Activated T-helper 1 cell treated with anti-CD3 and anti-CD28 coated beads, Interleukin-12 subunit alpha, Interleukin-12 subunit beta, Interleukin-2, Interleukin-4 antibody, amounts not matched to agents 30 ng/mL and 10 ng/mL and 1 ng/mL, durations not matched to agents 14 hours and 24 hours and 36 hours (primary cell): ENCODE results near the gene PIGN. TPM values are rescaled to one million over a fixed set of nuclear protein-coding genes. Genes with fewer than 3 reads are reported as not detected.
A peak's percentile ranks its signal among the peaks of the same experiment; 100 is the strongest.

Experiments
- DNase-seq: peaks from one replicate; pipeline ENCODE4 v3.0.0; 2021; ENCODE audit warnings: low spot score
- H3K27ac Mint-ChIP-seq: one replicate; pipeline ENCODE4 v1.8.0; 2021; ENCODE audit warnings: mild to moderate bottlenecking, mixed read lengths
- H3K27me3 Mint-ChIP-seq: one replicate; pipeline ENCODE4 v1.8.0; 2022; ENCODE audit warnings: mild to moderate bottlenecking, moderate library complexity, mixed read lengths; ENCODE audit not compliant: insufficient read depth
- H3K36me3 Mint-ChIP-seq: one replicate; pipeline ENCODE4 v1.8.0; 2021; ENCODE audit warnings: low read depth, mixed read lengths
- H3K4me1 Mint-ChIP-seq: one replicate; pipeline ENCODE4 v1.8.0; 2021; ENCODE audit warnings: low read depth, mixed read lengths
- H3K4me3 Mint-ChIP-seq: one replicate; pipeline ENCODE4 v1.8.0; 2021; ENCODE audit warnings: mild to moderate bottlenecking, moderate library complexity, mixed read lengths
- H3K9me3 Mint-ChIP-seq: one replicate; pipeline ENCODE4 v1.8.0; 2021; ENCODE audit warnings: mixed read lengths
- intact Hi-C: fragments of 100-400 bp; cut with micrococcal nuclease; formaldehyde crosslinking; loops from one replicate; pipeline ENCODE4 v1.15.1; 2024
- total RNA-seq: library from RNA; stranded (reverse); gene quantifications from 2 replicates; pipeline ENCODE4 v1.2.3, GENCODE V29; 2022

The PIGN gene
- total RNA-seq, 1 donor from 2014 or later, result 28.5 TPM

GRCh38 chr18:62198259-62198658 lies 11.4 kb upstream of the PIGN start:
- Mint-ChIP-seq H3K4me3 (no peak overlapping the region), H3K27me3 (no peaks in the 10 kb centered on the region), H3K27ac (no peak overlapping the region), H3K4me1 (peaks cover 30% of the 10 kb centered on the region), H3K36me3 (peaks cover 2% of the 10 kb centered on the region), H3K9me3 (no peaks in the 10 kb centered on the region)
- DNase-seq, result no peak
- intact Hi-C loops, result no loop called here

- no peak overlapping the region for H3K4me3 Mint-ChIP-seq
- no peaks in the 10 kb centered on the region for H3K27me3 Mint-ChIP-seq
- intact Hi-C loops, result loop anchor here (1.0 kb wide), 1 partner anchor 9 kb away; no protein-coding TSS in a partner anchor
- H3K9me3 Mint-ChIP-seq, result peaks cover 3% of the 10 kb centered on the region
- H3K27ac Mint-ChIP-seq, result no peak overlapping the region
- H3K4me1 Mint-ChIP-seq, result peaks cover 43% of the 10 kb centered on the region
- H3K36me3 Mint-ChIP-seq, result peaks cover 8% of the 10 kb centered on the region
- no peak for DNase-seq
Measured at GRCh38 chr18:62196980-62197379, 10.1 kb upstream of the PIGN start.

- no peak overlapping the region for H3K27ac Mint-ChIP-seq
- peaks cover 52% of the 10 kb centered on the region for H3K4me1 Mint-ChIP-seq
- intact Hi-C loops, result no loop called here
- H3K9me3 Mint-ChIP-seq, result peaks cover 7% of the 10 kb centered on the region
- no peak for DNase-seq
- peaks cover 16% of the 10 kb centered on the region for H3K36me3 Mint-ChIP-seq
- H3K27me3 Mint-ChIP-seq, result no peaks in the 10 kb centered on the region
- no peak overlapping the region for H3K4me3 Mint-ChIP-seq
Measured at GRCh38 chr18:62196079-62196478, 9.2 kb upstream of the PIGN start.

GRCh38 chr18:62189208-62189607 lies 2.4 kb upstream of the PIGN start:
- Mint-ChIP-seq H3K27me3 (no peaks in the 10 kb centered on the region), H3K9me3 (peaks cover 7% of the 10 kb centered on the region), H3K27ac (no peak overlapping the region), H3K36me3 (peaks cover 30% of the 10 kb centered on the region), H3K4me3 (peak overlapping the region; percentile 99), H3K4me1 (peaks cover 74% of the 10 kb centered on the region)
- intact Hi-C loops, result loop anchor here (5.0 kb wide), 5 partner anchors 212 to 1758 kb away; partner anchors contain the start of genes HMSD and KDSR
- no peak for DNase-seq

- peak overlapping the region; percentile 96 for H3K27ac Mint-ChIP-seq
- peaks cover 7% of the 10 kb centered on the region for H3K9me3 Mint-ChIP-seq
- no peaks in the 10 kb centered on the region for H3K27me3 Mint-ChIP-seq
- peaks cover 30% of the 10 kb centered on the region for H3K36me3 Mint-ChIP-seq
- H3K4me1 Mint-ChIP-seq, result peaks cover 68% of the 10 kb centered on the region
- H3K4me3 Mint-ChIP-seq, result peak overlapping the region; percentile 99
- intact Hi-C loops, result loop anchor here (1.0 to 5.0 kb wide), 17 partner anchors 9 to 1759 kb away; partner anchors contain the start of genes HMSD, KDSR, PHLPP1 and VPS4B
- no peak for DNase-seq
Measured at GRCh38 chr18:62187543-62188510, 971 bp upstream of the PIGN start.

- Mint-ChIP-seq H3K27ac (peak overlapping the region; percentile 96), H3K27me3 (no peaks in the 10 kb centered on the region), H3K9me3 (peaks cover 2% of the 10 kb centered on the region), H3K36me3 (peaks cover 19% of the 10 kb centered on the region), H3K4me3 (peak overlapping the region; percentile 99), H3K4me1 (peaks cover 62% of the 10 kb centered on the region)
- no peak for DNase-seq
- intact Hi-C loops, result loop anchor here (2.0 to 5.0 kb wide), 6 partner anchors 209 to 1761 kb away; partner anchors contain the start of genes HMSD and KDSR
Measured at GRCh38 chr18:62186499-62186773, 420 bp downstream of the PIGN start.

- peak; percentile 22 for DNase-seq
- H3K27me3 Mint-ChIP-seq, result no peaks in the 10 kb centered on the region
- H3K36me3 Mint-ChIP-seq, result peaks cover 8% of the 10 kb centered on the region
- H3K9me3 Mint-ChIP-seq, result no peaks in the 10 kb centered on the region
- no peak overlapping the region for H3K27ac Mint-ChIP-seq
- H3K4me3 Mint-ChIP-seq, result no peak overlapping the region
- peaks cover 35% of the 10 kb centered on the region for H3K4me1 Mint-ChIP-seq
- intact Hi-C loops, result loop anchor here (1.0 kb wide), 2 partner anchors 66 to 237 kb away; no protein-coding TSS in a partner anchor
Measured at GRCh38 chr18:62183578-62184195, 3.2 kb downstream of the PIGN start.

- intact Hi-C loops, result no loop called here
- no peak for DNase-seq
- Mint-ChIP-seq H3K27ac (no peak overlapping the region), H3K4me1 (peaks cover 28% of the 10 kb centered on the region), H3K36me3 (peaks cover 4% of the 10 kb centered on the region), H3K27me3 (no peaks in the 10 kb centered on the region), H3K4me3 (no peak overlapping the region), H3K9me3 (no peaks in the 10 kb centered on the region)
Measured at GRCh38 chr18:62182220-62182619, 4.6 kb downstream of the PIGN start.

GRCh38 chr18:62179213-62179612 lies 7.6 kb downstream of the PIGN start:
- H3K27ac Mint-ChIP-seq, result no peak overlapping the region
- peaks cover 13% of the 10 kb centered on the region for H3K4me1 Mint-ChIP-seq
- no peak overlapping the region for H3K4me3 Mint-ChIP-seq
- DNase-seq, result no peak
- no peaks in the 10 kb centered on the region for H3K9me3 Mint-ChIP-seq
- peaks cover 3% of the 10 kb centered on the region for H3K36me3 Mint-ChIP-seq
- intact Hi-C loops, result no loop called here
- H3K27me3 Mint-ChIP-seq, result no peaks in the 10 kb centered on the region

GRCh38 chr18:62177271-62177670 lies 9.6 kb downstream of the PIGN start:
- intact Hi-C loops, result no loop called here
- no peak overlapping the region for H3K4me3 Mint-ChIP-seq
- no peaks in the 10 kb centered on the region for H3K27me3 Mint-ChIP-seq
- no peaks in the 10 kb centered on the region for H3K9me3 Mint-ChIP-seq
- H3K27ac Mint-ChIP-seq, result no peak overlapping the region
- no peak for DNase-seq
- H3K4me1 Mint-ChIP-seq, result peaks cover 3% of the 10 kb centered on the region
- no peaks in the 10 kb centered on the region for H3K36me3 Mint-ChIP-seq

GRCh38 chr18:62175521-62175920 lies 11.3 kb downstream of the PIGN start:
- no peak overlapping the region for H3K4me3 Mint-ChIP-seq
- no peaks in the 10 kb centered on the region for H3K36me3 Mint-ChIP-seq
- DNase-seq, result no peak
- no peak overlapping the region for H3K27ac Mint-ChIP-seq
- no peaks in the 10 kb centered on the region for H3K27me3 Mint-ChIP-seq
- H3K9me3 Mint-ChIP-seq, result no peaks in the 10 kb centered on the region
- intact Hi-C loops, result no loop called here
- no peaks in the 10 kb centered on the region for H3K4me1 Mint-ChIP-seq

- H3K4me1 Mint-ChIP-seq, result no peaks in the 10 kb centered on the region
- H3K4me3 Mint-ChIP-seq, result no peak overlapping the region
- no peaks in the 10 kb centered on the region for H3K9me3 Mint-ChIP-seq
- H3K27ac Mint-ChIP-seq, result no peak overlapping the region
- H3K36me3 Mint-ChIP-seq, result peaks cover 1% of the 10 kb centered on the region
- no peak for DNase-seq
- intact Hi-C loops, result no loop called here
- H3K27me3 Mint-ChIP-seq, result no peaks in the 10 kb centered on the region
Measured at GRCh38 chr18:62172298-62172697, 14.6 kb downstream of the PIGN start.

- intact Hi-C loops, result no loop called here
- no peak for DNase-seq
- Mint-ChIP-seq H3K36me3 (peaks cover 5% of the 10 kb centered on the region), H3K4me1 (no peaks in the 10 kb centered on the region), H3K27me3 (no peaks in the 10 kb centered on the region), H3K4me3 (no peak overlapping the region), H3K27ac (no peak overlapping the region), H3K9me3 (peaks cover 4% of the 10 kb centered on the region)
Measured at GRCh38 chr18:62170857-62171256, 16.0 kb downstream of the PIGN start.
